Stimulated activated CD4-positive, alpha-beta T cell treated with anti-CD3 and anti-CD28 coated beads, Interleukin-12 subunit alpha, Interleukin-12 subunit beta, amount 100 ng/mL, for 24 hours (primary cell): ENCODE data around the gene NOSIP.
"Not testable (repeated sequence)": the region's sequence is repeated elsewhere in the genome, so short reads cannot be mapped to it uniquely, and the experiment has no call there.

ENCODE experiments used
- DNase-seq, 2 experiments: peaks; one replicate each; pipeline ENCODE4 v3.0.0-alpha.2; 2020; ENCODE audit warnings: low read depth in 2 of 2

NOSIP gene, protein sequence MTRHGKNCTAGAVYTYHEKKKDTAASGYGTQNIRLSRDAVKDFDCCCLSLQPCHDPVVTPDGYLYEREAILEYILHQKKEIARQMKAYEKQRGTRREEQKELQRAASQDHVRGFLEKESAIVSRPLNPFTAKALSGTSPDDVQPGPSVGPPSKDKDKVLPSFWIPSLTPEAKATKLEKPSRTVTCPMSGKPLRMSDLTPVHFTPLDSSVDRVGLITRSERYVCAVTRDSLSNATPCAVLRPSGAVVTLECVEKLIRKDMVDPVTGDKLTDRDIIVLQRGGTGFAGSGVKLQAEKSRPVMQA

DNA sequence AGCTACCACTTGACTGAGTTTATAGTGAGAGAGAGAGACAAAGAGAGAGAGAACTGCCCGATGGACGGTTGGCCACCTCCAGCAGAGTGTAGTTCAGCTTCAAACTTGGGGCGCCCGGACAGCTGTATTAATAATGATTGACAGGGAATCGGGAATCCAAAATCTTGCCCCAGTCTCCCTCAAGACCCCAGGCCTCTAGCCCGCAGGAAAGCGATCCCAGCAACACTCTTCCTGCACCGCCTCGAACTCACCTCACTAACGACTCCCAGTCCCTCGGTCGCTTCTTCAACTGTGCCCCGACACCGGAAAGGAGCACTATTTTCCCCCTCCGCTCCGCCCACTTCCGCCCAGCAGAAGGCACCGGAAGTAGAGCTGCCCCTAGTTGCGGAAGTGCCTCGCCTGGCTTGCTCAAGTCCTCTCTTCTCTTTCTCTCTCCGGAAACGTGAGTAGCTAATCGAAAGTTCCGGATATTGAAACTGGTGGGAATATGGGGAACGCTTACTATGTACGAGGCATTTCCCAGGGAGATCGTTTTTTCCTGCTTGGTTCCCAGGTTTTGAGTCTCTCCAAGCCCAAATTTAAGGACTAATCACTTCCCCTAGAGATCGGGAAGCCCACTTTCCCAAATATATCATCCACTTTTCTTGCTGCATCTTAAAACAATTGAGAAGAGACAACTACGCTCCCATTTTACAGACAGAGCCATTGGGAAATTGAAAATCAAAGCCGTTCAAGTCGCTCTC is at the start of gene NOSIP:
TSS of gene NOSIP (minus strand) at position 293 of the 743 bp plus-strand sequence. CDS start 19,865 bp downstream, outside the sequence.
- peak; percentile 95 to 97 for DNase-seq

DNA sequence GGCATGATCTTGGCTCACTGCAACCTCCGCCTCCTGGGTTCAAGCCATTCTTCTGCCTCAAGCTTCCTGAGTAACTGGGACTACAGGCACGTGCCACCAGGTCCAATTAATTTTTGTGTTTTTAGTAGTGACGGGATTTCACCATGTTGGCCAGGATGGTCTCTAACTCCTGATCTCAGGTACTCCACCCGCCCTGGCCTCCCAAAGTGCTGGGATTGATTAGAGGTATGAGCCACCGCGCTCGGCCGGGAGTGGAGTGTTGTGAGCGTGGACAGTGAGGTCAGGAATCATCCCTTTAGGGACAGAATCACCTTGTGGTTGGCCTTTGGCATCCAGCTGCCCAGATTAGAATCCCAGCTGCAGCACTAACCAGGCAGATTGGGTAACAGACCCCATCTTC is 49.3 kb upstream of the NOSIP start:
- DNase-seq, result no peak

DNA sequence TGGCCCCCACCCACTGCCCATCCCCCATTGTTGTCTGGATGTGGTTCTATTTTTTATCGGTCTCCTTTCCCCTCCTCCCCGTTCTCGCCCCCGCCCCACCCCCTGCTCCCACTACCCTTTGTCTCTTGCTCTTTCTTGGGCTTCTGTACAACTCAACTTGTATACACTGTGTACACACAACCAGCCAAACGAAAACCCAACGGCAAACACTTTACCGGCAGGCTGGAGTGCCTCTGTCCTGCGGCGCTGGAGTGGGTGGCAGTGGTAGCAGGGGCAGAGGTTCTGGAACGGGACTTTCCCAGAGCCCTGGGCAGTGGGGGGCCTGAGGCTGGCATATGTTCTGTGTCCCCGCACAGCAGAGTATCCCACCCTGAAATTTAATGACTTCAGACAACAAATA is 45.9 kb upstream of the NOSIP start:
- DNase-seq, result no peak

DNA sequence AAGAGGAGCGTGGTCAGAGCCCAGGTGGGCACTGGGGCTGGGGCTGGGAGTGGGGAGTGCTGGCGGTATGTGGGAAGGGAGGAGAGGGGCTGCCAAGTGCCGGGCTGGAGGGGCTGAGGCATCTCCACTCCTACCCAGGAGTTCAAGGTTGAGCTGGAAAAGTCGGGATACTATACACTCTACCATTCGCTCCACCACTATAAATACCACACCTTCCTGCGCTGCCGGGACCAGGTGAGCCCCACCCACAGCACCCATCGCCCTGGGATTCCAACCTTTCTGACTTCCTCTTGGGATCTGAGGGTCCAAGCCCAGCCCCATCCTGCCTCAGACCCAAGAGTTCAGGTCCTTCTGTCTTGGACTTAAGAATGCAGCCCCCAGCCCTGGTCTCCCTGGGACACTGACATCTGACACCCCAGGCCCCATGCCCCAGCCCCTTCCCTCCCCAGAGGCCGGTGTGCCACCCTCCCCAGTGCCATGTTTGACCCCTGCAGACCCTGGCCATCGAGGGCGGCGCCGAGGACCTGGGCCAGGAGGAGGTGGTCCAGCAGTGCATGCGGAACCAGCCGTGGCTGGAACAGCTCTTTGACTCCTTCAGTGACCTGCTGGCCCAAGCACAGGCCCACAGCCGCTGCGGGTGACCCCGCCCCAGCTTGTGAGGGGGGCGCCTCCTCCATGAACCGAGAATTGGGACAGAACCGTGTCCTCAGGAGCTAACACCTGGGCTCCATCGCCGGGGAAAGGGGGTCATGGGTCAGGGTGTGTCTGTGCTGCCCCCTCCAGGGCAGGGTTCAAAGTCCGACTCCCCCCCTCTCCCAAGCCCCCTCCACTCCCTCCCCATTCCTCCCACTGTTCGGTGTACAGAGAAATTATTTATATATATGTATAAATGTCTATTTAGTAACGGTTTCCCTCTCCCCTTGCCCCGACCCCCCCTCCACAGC is 44.9 kb upstream of the NOSIP start:
- DNase-seq, result no peak

DNA sequence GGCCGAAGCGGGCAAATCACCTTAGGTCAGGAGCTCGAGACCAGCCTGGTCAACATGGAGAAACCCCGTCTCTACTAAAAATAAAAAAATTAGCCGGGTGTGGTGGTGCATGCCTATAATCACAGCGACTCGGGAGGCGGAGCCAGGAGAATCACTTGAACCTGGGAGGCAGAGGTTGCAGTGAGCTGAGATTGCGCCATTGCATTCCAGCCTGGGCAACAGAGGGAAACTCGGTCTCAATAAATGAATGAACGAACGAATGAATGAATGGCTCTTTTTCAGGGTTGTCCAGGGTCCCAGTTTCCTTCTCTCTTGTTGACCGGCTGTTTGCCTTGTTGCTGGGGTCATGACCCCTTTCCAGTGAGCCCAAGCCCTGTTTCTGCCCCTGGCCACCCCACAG is 37.5 kb upstream of the NOSIP start:
- not testable (repeated sequence) for DNase-seq

DNA sequence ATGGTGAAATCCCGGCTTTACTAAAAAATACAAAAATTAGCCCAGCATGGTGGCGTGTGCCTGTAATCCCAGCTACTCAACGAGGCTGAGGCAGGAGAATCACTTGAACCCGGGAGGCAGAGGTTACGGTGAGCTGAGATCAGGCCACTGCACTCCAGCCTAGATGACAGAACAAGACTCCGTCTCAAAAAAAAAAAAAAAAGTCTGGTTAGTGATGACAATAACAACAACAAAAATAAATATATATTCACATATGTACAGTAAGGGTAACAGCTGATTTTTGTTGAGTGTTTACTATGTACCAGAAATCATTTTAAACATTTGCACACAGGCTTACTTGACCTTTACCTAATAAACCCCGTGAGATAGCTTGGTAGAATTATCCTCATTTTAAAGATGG is 36.6 kb upstream of the NOSIP start:
- DNase-seq, result no peak

DNA sequence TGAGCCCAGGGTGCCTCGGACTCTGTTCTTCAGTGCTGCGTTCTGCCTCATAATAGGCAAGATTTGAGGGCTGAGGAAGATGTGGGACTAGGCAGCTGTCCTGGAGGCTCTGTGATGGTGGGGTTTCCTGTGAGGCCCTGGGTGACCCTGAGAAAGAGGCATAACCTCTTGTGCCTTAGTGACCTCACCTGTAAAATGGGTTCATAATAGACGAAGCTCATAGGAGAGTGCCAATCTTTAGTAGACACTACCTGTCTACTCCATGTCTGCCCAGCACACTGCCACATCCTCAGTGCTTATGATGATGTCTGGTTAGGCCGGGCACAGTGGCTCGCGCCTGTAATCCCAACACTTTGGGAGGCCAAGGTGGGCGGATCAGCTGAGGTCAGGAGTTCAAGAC is 36.2 kb upstream of the NOSIP start:
- DNase-seq, result no peak

DNA sequence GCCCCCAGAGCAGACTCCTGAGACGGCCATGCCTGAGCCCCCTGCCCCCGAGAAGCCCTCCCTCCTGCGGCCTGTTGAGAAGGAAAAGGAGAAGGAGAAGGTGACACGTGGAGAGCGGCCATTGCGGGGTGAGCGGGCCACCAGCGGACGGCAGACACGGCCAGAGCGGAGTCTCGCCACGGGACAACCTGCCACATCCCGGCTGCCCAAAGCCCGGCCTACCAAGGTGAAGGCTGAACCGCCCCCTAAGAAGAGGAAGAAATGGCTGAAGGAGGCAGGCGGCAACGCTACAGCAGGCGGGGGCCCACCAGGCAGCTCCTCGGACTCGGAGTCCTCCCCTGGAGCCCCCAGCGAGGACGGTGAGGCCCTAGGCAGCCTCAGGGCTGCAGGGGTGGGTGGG is 35.5 kb upstream of the NOSIP start:
- DNase-seq, result no peak

DNA sequence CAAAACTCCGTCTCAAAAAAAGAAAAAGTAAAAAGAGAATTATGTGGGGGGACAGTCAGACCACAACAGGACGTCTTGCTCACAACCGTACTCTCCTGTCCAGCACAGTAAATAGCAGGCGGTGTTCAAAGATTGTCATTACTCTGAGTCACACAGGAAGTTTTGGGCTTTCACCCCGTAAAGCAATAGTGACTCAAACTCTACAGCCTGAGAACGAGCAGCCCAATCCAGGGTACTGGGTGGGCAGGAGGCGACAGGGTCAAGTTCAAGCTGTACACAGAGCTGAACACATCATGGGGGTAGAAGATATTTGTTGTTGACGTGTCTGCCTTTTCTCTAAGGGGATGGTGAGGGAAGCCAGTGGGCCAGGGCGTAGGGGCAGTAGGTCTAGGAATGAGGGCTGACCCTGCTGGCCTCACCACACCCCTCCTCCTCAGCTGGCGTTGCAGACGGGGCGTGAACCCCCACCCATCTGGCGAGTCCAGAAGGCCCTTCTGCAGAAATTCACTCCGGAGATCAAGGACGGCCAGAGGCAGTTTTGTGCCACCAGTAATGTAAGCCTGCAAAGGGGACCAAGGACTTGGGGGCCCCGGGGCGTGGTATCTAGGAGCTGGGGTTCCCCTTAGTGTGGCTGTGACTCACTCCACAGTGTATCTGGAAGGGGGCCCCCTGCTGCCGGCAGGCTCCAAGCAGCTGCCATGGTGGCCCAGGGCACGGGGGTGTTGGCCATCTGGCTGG is 33.9 kb upstream of the NOSIP start:
- no peak for DNase-seq

DNA sequence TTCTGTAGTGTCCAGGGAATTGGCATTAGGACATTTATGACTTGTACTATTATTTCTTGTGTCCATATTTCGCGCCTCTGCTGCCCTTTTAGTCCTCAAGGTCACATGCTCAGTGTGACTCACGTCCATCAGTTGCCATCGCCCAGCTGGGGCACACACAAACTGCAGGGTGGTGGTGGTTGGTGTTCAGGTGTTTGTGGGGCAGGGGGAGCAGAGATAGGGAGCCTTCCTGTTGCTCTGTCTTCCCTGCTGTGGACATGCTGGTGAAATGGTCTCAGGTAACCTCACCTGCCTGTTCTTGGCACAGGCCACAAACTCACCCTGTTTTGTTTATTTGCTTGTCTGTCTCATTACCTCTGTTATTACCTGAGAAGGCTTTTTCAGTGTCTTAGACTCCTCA is 33.0 kb upstream of the NOSIP start:
- no peak for DNase-seq

DNA sequence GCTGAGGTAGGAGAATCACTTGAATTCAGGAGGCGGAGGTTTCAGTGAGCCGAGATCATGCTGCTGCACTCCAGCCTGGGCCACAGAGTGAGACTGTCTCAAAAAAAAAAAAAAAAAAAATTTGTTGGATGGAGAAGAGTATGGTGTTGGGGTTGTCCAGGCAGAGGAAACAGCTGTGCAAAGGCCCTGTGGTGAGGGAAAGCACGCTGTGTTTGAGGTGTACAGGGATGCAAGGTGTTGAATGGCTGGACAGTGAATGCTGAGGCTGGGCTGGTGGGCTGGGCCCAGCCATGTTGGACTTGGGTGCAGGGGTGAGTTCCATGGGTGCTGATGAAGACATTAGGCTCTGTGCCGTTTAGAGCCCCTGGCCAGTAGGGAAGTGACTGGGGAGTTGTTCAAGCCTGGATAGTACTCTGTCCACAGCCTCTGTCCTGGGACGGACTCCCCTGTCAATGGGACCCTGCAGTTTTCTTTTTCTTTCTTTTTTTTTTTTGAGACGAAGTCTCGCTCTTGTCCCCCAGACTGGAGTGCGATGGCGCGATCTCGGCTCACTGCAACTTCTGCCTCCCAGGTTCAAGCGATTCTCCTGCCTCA is 29.2 kb upstream of the NOSIP start:
- DNase-seq, result no peak

DNA sequence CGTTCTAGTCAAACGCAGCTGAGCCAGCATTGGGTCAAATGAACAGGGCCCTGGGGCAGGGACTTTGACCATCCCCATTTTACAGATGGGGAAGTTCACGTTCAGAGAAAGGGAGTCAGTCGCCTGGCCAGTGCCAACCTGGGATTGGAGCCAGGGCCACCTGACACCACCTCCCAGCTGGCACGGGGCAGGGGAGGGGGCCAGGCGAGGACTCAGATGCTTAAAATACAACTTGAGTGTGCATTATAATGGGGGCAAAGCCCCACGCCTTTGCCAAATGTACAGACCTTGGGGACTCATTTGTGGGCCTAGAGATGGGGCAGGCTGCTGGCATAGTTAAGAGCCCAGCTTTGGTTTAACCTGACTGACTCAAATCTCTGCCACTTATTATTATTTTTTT is 25.2 kb upstream of the NOSIP start:
- DNase-seq, result no peak

DNA sequence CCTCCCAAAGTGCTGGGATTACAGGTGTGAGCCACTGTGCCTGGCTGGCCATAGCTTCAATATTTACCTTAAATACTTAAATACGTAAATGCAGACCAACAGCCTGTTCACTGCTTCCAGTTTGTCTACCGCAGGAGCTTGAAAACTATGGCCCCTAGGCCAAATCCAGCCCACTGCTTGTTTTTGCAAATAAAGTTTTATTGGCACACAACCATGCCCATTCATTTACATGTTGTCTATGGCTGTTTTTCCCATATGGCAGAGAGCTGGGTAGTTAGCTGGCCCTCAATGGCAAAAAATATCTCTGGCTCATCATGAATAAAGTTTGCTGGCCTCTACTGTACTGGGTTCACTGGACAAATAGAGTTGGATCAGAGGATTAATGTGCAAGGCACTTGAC is 22.4 kb upstream of the NOSIP start:
- no peak for DNase-seq

DNA sequence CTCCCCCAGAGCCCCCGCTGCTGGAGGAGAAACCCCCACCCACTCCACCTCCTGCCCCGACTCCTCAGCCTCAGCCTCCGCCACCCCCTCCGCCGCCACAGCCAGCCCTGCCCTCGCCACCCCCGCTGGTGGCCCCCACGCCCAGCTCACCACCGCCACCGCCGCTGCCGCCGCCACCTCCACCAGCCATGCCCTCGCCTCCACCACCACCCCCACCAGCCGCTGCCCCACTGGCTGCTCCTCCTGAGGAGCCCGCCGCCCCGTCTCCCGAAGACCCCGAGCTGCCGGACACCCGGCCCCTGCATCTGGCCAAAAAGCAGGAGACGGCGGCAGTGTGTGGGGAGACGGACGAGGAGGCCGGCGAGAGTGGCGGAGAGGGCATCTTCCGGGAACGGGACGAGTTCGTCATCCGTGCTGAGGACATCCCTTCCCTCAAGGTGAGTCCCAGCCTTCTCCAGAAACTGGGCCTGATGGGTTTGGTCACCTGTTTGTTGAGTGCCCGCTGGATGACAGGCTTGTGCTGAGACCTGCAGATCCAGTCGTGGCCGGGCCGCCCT is 21.2 kb upstream of the NOSIP start:
- DNase-seq, result no peak

DNA sequence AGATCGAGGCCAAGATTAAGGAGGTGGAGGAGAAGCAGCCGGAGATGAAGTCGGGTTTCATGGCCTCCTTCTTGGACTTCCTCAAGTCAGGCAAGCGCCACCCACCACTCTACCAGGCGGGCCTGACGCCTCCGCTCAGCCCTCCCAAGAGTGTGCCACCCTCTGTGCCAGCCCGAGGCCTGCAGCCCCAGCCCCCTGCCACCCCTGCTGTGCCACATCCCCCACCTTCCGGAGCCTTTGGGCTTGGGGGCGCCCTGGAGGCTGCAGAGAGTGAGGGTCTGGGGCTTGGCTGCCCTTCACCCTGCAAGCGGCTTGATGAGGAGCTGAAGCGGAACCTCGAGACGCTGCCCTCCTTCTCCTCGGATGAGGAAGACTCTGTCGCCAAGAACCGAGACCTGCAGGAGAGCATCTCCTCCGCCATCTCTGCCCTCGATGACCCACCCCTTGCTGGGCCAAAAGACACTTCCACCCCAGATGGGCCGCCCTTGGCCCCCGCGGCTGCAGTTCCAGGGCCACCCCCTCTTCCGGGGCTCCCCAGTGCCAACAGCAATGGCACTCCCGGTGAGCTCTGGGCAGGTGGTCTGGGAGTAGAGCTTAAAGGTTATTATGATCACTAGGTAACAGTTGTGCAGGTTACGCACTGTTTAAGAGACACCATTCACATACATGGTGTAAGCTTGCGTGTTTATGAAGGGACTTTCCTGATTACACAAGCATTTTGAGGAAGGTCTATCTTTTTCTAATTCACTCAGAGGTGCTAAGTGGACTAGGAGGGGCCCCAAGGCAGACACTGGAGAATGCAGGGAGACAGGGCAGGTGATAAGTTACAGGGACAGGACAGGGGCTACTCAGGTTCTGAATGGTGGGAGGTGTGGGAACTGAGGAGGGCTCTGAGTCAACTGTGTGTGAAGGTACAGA is 19.3 kb upstream of the NOSIP start:
- no peak for DNase-seq

DNA sequence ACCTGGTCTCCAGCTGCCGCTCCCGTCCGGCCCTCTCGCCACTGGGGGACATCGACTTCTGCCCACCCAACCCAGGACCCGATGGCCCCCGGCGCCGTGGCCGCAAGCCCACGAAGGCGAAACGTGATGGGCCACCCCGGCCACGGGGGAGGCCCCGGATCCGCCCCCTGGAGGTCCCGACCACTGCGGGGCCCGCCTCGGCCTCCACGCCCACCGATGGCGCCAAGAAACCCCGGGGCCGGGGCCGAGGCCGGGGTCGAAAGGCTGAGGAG is 17.3 kb upstream of the NOSIP start:
- no peak for DNase-seq

DNA sequence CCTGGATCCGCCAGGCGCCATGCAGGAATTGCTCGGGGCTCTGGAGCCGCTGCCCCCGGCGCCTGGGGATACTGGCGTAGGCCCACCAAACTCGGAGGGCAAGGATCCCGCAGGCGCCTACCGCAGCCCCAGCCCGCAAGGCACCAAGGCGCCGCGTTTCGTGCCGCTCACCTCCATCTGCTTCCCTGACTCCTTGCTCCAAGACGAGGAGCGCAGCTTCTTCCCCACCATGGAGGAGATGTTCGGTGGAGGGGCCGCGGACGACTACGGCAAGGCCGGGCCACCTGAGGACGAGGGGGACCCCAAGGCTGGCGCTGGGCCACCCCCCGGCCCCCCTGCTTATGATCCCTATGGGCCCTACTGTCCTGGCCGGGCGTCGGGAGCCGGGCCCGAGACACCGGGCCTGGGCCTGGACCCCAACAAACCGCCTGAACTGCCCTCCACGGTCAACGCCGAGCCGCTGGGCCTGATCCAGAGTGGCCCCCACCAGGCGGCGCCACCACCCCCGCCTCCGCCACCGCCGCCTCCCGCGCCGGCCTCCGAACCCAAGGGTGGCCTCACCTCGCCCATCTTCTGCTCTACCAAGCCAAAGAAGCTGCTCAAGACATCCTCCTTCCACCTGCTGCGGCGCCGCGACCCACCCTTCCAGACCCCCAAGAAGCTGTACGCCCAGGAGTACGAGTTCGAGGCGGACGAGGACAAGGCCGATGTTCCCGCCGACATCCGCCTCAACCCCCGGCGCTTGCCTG is 16.8 kb upstream of the NOSIP start:
- no peak for DNase-seq

DNA sequence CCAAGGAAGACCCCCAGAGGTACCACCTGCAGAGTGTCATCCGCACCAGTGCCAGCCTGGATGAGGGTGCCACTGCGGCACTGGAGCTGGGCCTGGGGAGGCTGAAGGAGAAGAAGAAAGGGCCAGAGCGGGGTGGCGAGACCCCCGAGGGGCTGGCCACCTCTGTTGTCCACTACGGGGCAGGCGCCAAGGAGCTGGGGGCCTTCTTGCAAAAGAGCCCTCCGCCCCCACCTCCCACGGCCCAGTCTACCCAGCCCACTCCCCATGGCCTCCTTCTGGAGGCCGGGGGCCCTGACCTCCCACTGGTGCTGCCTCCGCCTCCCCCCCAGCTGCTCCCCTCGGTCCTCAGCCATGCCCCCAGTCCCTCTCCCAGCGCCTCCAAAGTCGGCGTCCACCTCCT is 16.1 kb upstream of the NOSIP start:
- no peak for DNase-seq

DNA sequence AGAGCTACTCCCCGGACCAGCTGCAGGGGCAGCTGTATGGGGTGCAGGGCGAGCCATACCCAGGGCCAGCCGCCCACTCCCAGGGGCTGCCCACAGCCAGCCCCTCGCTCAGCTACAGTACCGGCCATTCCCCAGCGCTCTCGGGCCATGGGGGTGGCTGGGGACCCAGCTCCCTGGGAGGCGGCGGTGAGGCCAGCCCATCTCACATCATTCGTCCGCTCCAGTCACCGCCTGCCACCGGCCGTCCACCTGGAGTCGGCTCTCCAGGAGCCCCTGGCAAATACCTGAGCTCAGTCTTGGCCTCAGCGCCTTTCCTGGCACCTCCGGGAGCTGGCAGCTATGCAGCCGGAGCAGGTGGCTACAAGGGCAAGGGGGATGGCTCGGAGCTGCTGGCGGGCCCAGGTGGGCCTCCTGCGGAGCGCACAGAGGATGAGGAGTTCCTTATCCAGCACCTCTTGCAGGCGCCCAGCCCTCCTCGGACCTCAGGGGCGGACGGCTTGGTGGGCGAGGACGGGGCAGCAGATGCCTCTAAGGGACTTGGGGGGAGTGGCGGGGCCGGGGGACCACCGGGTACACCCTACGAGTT is 15.6 kb upstream of the NOSIP start:
- no peak for DNase-seq
